ENCODE measurements around the gene LGALS7.

The LGALS7 gene

GRCh38 chr19:38745316-38745715 is 28.0 kb downstream of the LGALS7 start:
- Mint-ChIP-seq H3K27me3 (ENCODE audit: low read depth, poor library complexity) (peaks cover 27% of the 10 kb centered on the region), H3K27ac (no peak overlapping the region), H3K4me1 (no peaks in the 10 kb centered on the region), H3K36me3 (ENCODE audit: low read depth) (no peaks in the 10 kb centered on the region), H3K4me3 (no peak overlapping the region), H3K9me3 (no peaks in the 10 kb centered on the region)
- no peak for TF ChIP-seq CTCF (IDR thresholded peaks at IDR 0.05)
- no peak for DNase-seq

- Mint-ChIP-seq H3K4me3 (no peak overlapping the region), H3K27me3 (ENCODE audit: low read depth, poor library complexity) (peaks cover 23% of the 10 kb centered on the region), H3K9me3 (no peaks in the 10 kb centered on the region), H3K36me3 (ENCODE audit: low read depth) (no peaks in the 10 kb centered on the region), H3K4me1 (no peaks in the 10 kb centered on the region), H3K27ac (no peak overlapping the region)
- no peak for DNase-seq
- TF ChIP-seq CTCF (IDR thresholded peaks at IDR 0.05): no peak
Measured at GRCh38 chr19:38744874-38745273, 28.4 kb downstream of the LGALS7 start.

- Mint-ChIP-seq H3K4me3 (no peak within 1 kb of the TSS), H3K27me3 (ENCODE audit: low read depth, poor library complexity) (peaks cover 21% of the 10 kb centered on the region), H3K4me1 (no peaks in the 10 kb centered on the region), H3K36me3 (ENCODE audit: low read depth) (no peaks in the 10 kb centered on the region), H3K9me3 (no peaks in the 10 kb centered on the region), H3K27ac (no peak within 1 kb of the TSS)
- no peak for TF ChIP-seq CTCF (IDR thresholded peaks at IDR 0.05)
- no peak for DNase-seq
Measured at GRCh38 chr19:38744298-38744681, 29.0 kb downstream of the LGALS7 start, which contains the start of gene CAPN12. CAPN12 (minus strand) TSS chr19:38744474; CDS start chr19:38744165, 309 bp downstream.

DNA sequence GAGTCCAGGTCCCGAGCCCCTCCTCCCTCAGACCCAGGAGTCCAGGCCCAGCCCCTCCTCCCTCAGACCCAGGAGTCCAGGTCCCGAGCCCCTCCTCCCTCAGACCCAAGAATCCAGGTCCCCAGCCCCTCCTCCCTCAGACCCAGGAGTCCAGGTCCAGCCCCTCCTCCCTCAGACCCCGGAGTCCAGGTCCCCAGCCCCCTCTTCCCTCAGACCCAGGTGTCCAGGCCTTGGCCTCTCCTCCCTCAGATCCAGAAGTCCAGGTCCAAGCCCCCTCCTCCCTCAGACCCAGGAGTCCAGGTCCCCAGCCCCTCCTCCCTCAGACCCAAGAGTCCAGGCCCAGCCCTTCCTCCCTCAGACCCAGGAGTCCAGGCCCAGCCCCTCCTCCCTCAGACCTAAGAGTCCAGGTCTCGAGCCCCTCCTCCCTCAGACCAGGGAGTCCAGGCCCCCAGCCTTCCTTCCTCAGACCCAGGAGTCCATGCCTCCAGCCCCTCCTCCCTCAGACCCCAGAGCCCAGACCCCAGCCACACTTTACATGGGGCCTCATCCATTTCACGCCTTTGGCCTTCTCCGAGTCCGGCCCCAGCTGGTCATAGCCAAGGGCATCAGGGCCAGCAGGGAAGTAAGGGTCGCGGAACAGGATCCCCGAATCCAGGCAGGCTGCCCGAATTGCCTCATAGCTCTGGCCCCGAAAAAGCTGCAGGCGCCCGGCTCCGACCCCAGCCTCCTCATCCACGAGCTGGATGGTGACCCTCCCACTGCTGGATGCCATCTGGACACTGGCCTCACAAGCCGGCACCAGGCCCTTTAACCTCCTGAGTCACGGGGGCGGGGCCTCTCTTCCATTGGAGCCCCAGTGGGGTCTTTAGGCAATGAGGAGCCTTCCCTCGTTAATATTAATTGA is 29.7 kb downstream of the LGALS7 start:
- H3K27me3 Mint-ChIP-seq (ENCODE audit: low read depth, poor library complexity): peaks cover 23% of the 10 kb centered on the region
- H3K9me3 Mint-ChIP-seq: no peaks in the 10 kb centered on the region
- no peak overlapping the region for H3K4me3 Mint-ChIP-seq
- no peak for TF ChIP-seq CTCF (IDR thresholded peaks at IDR 0.05)
- H3K4me1 Mint-ChIP-seq: no peaks in the 10 kb centered on the region
- H3K36me3 Mint-ChIP-seq (ENCODE audit: low read depth): no peaks in the 10 kb centered on the region
- no peak overlapping the region for H3K27ac Mint-ChIP-seq
- DNase-seq: no peak

GRCh38 chr19:38742906-38743305 is 30.4 kb downstream of the LGALS7 start:
- no peaks in the 10 kb centered on the region for H3K9me3 Mint-ChIP-seq

More at GRCh38 chr19:38742906-38743305, 30.4 kb downstream of the LGALS7 start:
- no peak for TF ChIP-seq CTCF (IDR thresholded peaks at IDR 0.05)
- Mint-ChIP-seq H3K4me3 (no peak overlapping the region), H3K27ac (no peak overlapping the region), H3K27me3 (ENCODE audit: low read depth, poor library complexity) (peaks cover 24% of the 10 kb centered on the region), H3K4me1 (peaks cover 2% of the 10 kb centered on the region), H3K36me3 (ENCODE audit: low read depth) (no peaks in the 10 kb centered on the region)
- DNase-seq: no peak
